ENCODE data around the gene MFF. TPM values are rescaled to one million over a fixed set of nuclear protein-coding genes. Genes with fewer than 3 reads are reported as not detected.

The MFF gene
- total RNA-seq, 2 experiments from 2014 or later = 78.3 to 104 TPM

Other genes with a start within 250 kb of the MFF start
- gene COL4A4, start 161.0 kb upstream of the MFF start, total RNA-seq = not detected
- gene COL4A3, start 160.6 kb upstream of the MFF start, total RNA-seq = not detected
- not detected for gene TM4SF20, start 54.1 kb downstream of the MFF start, total RNA-seq
- not detected for gene SCYGR1, start 62.7 kb downstream of the MFF start, total RNA-seq
- 100 to 1,000 TPM; 158 to 214 TPM for gene AGFG1, start 146.9 kb downstream of the MFF start, total RNA-seq